ENCODE results near the gene ANKRD10. TPM values are rescaled to one million over a fixed set of nuclear protein-coding genes. Genes with fewer than 3 reads are reported as not detected.

ANKRD10 gene
- total and polyA plus RNA-seq, 10 of the 15 experiments (the other 5 are each of a cell fraction or from before 2014, with no cell fraction given), result 47.1 to 199 (median 97.2) TPM

- intact Hi-C loops (cut with micrococcal nuclease; ENCODE audit: unreplicated experiment), result no loop called here
- POLR2A ChIA-PET, result interaction anchor here (0.5 to 1.6 kb wide), 3 partner anchors 22 to 132 kb away, joined by 3 to 7 read pairs (median 5); no protein-coding TSS in a partner anchor
Observed at GRCh38 chr13:110881839-110882627, 32.8 kb downstream of the ANKRD10 start.

GRCh38 chr13:110880627-110881026 is 34.2 kb downstream of the ANKRD10 start:
- ATAC-seq, result no peak
- CTCF ChIA-PET, result no interaction called here

More at GRCh38 chr13:110881839-110882627, 32.8 kb downstream of the ANKRD10 start:
- no TSS peak for BruUV-seq (replicated peaks)
- Histone ChIP-seq H3K4me3 (no peak overlapping the region), H3K9ac (ENCODE audit: control insufficient read depth, insufficient read depth, low read length) (no peak overlapping the region), H3K27ac (ENCODE audit: control insufficient read depth, insufficient read depth) (no peak overlapping the region), H4K20me1 (ENCODE audit: control insufficient read depth, insufficient read depth) (no peaks in the 10 kb centered on the region), H3K4me1 (ENCODE audit: control insufficient read depth, insufficient read depth, low read length) (no peaks in the 10 kb centered on the region), H3K27me3 (replicated peaks in 1 of 2; ENCODE audit: control insufficient read depth in 2 of 2, insufficient read depth in 2 of 2, low read length in 1 of 2) (no peaks in the 10 kb centered on the region), H3K4me2 (ENCODE audit: control insufficient read depth, insufficient read depth) (no peak overlapping the region), H3K9me3 (replicated peaks; ENCODE audit: control insufficient read depth, insufficient read depth, low read length) (no peaks in the 10 kb centered on the region), H3K79me2 (ENCODE audit: control insufficient read depth, insufficient read depth, low read length) (no peaks in the 10 kb centered on the region), H3K36me3 (ENCODE audit: control insufficient read depth in 2 of 2, insufficient read depth in 2 of 2, low read length in 1 of 2) (no peaks in the 10 kb centered on the region; a peak in 2 of 4 replicates), H2AFZ (ENCODE audit: control insufficient read depth, low read depth, low read length) (no peak overlapping the region)
- FAIRE-seq (no peak), DNase-seq (ENCODE audit: low read depth, low spot score) (no peak), ATAC-seq (no peak)
- TF ChIP-seq BMI1 (IDR thresholded peaks at IDR 0.05; ENCODE audit: borderline replicate concordance), result no peak
- ChIA-PET SMC1A (ENCODE audit: uncharacterized antibody, unreplicated experiment) (interaction anchor here (0.9 to 1.2 kb wide), 2 partner anchors 14 to 20 kb away, joined by 3 to 4 read pairs; no protein-coding TSS in a partner anchor), RAD21 (ENCODE audit: unreplicated experiment) (interaction anchor here (1.3 kb wide), 1 partner anchor 165 kb away, joined by 3 read pairs; no protein-coding TSS in a partner anchor), CTCF (interaction anchor here (0.9 to 1.9 kb wide), 2 partner anchors 24 to 64 kb away, joined by 3 to 7 read pairs; no protein-coding TSS in a partner anchor)
- in situ Hi-C loops (cut with MboI), result no loop called here
- 90% methylated on average over 13 of the region's 13 CpGs for WGBS (ENCODE audit: insufficient coverage, insufficient replicate concordance, low lambda C conversion rate, missing lambda C conversion rate)

More at GRCh38 chr13:110880627-110881026, 34.2 kb downstream of the ANKRD10 start:
- no peaks in the 10 kb centered on the region for H3K4me1 ChIP-seq (ENCODE audit: control insufficient read depth, insufficient read depth, low read length)
- H3K36me3 ChIP-seq (ENCODE audit: control insufficient read depth in 2 of 2, insufficient read depth in 2 of 2, low read length in 1 of 2), result no peaks in the 10 kb centered on the region; a peak in 2 of 4 replicates
- intact Hi-C loops (cut with micrococcal nuclease; ENCODE audit: unreplicated experiment), result no loop called here
- FAIRE-seq (no peak), DNase-seq (ENCODE audit: low read depth, low spot score) (no peak)
- H4K20me1 ChIP-seq (ENCODE audit: control insufficient read depth, insufficient read depth), result no peaks in the 10 kb centered on the region
- H3K27me3 ChIP-seq (replicated peaks in 1 of 2; ENCODE audit: control insufficient read depth in 2 of 2, insufficient read depth in 2 of 2, low read length in 1 of 2), result no peaks in the 10 kb centered on the region
- H3K27ac ChIP-seq (ENCODE audit: control insufficient read depth, insufficient read depth), result no peak overlapping the region
- TF ChIP-seq CBFB (IDR thresholded peaks at IDR 0.05; ENCODE audit: low read depth) (no peak), EZH2 (IDR thresholded peaks at IDR 0.05; ENCODE audit: borderline replicate concordance, control insufficient read depth, low read depth, low read length) (no peak), NFIC (IDR thresholded peaks at IDR 0.05; ENCODE audit: low read depth, low read length) (no peak), POLR2AphosphoS2 (IDR thresholded peaks at IDR 0.05; ENCODE audit: low read depth, low read length) (no peak), HDAC2 (IDR thresholded peaks at IDR 0.05) (no peak), TARDBP (IDR thresholded peaks at IDR 0.05; ENCODE audit: borderline replicate concordance) (no peak), ZNF217 (IDR thresholded peaks at IDR 0.05) (no peak)
- TF ChIP-seq, protein P1, sequence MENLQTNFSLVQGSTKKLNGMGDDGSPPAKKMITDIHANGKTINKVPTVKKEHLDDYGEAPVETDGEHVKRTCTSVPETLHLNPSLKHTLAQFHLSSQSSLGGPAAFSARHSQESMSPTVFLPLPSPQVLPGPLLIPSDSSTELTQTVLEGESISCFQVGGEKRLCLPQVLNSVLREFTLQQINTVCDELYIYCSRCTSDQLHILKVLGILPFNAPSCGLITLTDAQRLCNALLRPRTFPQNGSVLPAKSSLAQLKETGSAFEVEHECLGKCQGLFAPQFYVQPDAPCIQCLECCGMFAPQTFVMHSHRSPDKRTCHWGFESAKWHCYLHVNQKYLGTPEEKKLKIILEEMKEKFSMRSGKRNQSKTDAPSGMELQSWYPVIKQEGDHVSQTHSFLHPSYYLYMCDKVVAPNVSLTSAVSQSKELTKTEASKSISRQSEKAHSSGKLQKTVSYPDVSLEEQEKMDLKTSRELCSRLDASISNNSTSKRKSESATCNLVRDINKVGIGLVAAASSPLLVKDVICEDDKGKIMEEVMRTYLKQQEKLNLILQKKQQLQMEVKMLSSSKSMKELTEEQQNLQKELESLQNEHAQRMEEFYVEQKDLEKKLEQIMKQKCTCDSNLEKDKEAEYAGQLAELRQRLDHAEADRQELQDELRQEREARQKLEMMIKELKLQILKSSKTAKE (IDR thresholded peaks at IDR 0.05; ENCODE audit: low read depth, poor library complexity, severe bottlenecking), result no peak
- SMC1A ChIA-PET (ENCODE audit: uncharacterized antibody, unreplicated experiment), result interaction anchor here (1.2 kb wide), 1 partner anchor 36 kb away, joined by 3 read pairs; no protein-coding TSS in a partner anchor
- H2AFZ ChIP-seq (ENCODE audit: control insufficient read depth, low read depth, low read length), result no peak overlapping the region
- RAD21 ChIA-PET (ENCODE audit: unreplicated experiment), result no interaction called here
- BruUV-seq (replicated peaks), result no TSS peak
- in situ Hi-C loops (cut with MboI), result no loop called here
- no peaks in the 10 kb centered on the region for H3K79me2 ChIP-seq (ENCODE audit: control insufficient read depth, insufficient read depth, low read length)
- H3K9me3 ChIP-seq (replicated peaks; ENCODE audit: control insufficient read depth, insufficient read depth, low read length), result no peaks in the 10 kb centered on the region
- POLR2A ChIA-PET, result no interaction called here
- no peak overlapping the region for H3K4me2 ChIP-seq (ENCODE audit: control insufficient read depth, insufficient read depth)
- no peak overlapping the region for H3K4me3 ChIP-seq
- 91% methylated on average over 7 of the region's 7 CpGs for WGBS (ENCODE audit: insufficient coverage, insufficient replicate concordance, low lambda C conversion rate, missing lambda C conversion rate)
- no peak overlapping the region for H3K9ac ChIP-seq (ENCODE audit: control insufficient read depth, insufficient read depth, low read length)
